Stimulated activated memory B cell treated with anti-CD40 and anti-IgM and Interleukin-4, amounts not matched to agents 10 μg/mL and 1 μg/mL and 100 μg/mL, for 72 hours (primary cell): ENCODE data around the gene HIF3A.
"Not testable (repeated sequence)": the region's sequence is repeated elsewhere in the genome, so short reads cannot be mapped to it uniquely, and the experiment has no call there.

Experiments
- ATAC-seq: fragments of 150-1000 bp; cut with Tn5 transposase; 2 replicates; pipeline ENCODE4 v1.10.0; 2021
- H3K27ac Mint-ChIP-seq: one replicate; pipeline ENCODE4 v1.8.0; 2022; ENCODE audit warnings: mild to moderate bottlenecking, mixed read lengths
- H3K27me3 Mint-ChIP-seq: one replicate; pipeline ENCODE4 v1.8.0; 2022; ENCODE audit warnings: mixed read lengths
- H3K36me3 Mint-ChIP-seq: one replicate; pipeline ENCODE4 v1.8.0; 2022; ENCODE audit warnings: mixed read lengths
- H3K4me1 Mint-ChIP-seq: one replicate; pipeline ENCODE4 v1.8.0; 2022; ENCODE audit warnings: mixed read lengths
- H3K4me3 Mint-ChIP-seq: one replicate; pipeline ENCODE4 v1.8.0; 2022; ENCODE audit warnings: mild to moderate bottlenecking, moderate library complexity, mixed read lengths
- H3K9me3 Mint-ChIP-seq: one replicate; pipeline ENCODE4 v1.8.0; 2022; ENCODE audit warnings: mixed read lengths

HIF3A gene

DNA sequence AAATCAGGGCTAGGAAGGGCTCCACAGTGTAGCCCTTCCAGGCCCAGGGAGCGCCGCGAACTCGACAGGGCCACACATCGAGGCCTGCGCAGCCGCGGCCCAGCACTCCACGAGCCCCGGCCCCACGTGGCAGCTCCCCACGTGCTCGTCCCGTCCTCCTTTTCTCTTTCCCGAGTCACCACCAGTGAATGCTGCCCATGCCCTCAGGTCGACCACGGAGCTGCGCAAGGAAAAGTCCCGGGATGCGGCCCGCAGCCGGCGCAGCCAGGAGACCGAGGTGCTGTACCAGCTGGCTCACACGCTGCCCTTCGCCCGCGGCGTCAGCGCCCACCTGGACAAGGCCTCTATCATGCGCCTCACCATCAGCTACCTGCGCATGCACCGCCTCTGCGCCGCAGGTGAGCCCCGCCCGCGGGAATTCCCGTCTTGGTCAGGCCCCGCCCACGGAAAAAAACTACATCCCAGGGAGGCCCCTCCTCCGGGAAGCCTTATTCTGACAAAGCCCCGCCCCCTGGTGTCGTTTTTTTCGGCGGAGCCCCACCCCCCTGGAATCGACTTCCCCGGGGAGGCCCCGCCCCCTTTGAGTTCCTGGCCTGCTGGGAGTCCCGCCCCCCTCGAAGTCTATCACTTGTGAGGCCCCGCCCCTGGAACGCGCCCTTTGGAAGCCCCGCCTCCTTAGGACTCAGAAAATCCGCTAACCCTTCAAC, 7.0 kb downstream of the HIF3A start:
- no peak for ATAC-seq
- Mint-ChIP-seq H3K4me1 (no peaks in the 10 kb centered on the region), H3K27me3 (peaks cover 6% of the 10 kb centered on the region), H3K27ac (no peak overlapping the region), H3K9me3 (peaks cover 27% of the 10 kb centered on the region), H3K4me3 (no peak overlapping the region), H3K36me3 (no peaks in the 10 kb centered on the region)

DNA sequence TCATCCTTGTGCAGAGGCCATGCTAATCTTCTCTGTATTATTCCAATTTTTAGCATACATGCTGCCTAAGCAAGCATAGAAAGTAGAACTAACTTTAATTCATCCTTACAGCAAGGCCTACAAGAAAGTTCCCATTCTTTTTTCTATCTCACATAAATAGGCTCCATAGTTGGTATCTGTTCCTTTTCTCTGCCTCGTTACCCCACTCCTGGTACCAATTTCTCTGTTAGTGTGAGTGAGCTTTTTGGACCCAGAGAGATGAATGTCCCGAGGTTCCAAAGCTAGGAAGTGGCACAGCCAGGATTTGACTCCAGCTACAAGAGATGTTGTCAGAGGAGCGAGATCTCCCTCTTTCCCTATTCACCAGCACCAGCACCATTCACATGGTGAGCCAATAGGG, 9.7 kb downstream of the HIF3A start:
- Mint-ChIP-seq H3K4me3 (no peak overlapping the region), H3K27me3 (peaks cover 8% of the 10 kb centered on the region), H3K9me3 (peaks cover 27% of the 10 kb centered on the region)

DNA sequence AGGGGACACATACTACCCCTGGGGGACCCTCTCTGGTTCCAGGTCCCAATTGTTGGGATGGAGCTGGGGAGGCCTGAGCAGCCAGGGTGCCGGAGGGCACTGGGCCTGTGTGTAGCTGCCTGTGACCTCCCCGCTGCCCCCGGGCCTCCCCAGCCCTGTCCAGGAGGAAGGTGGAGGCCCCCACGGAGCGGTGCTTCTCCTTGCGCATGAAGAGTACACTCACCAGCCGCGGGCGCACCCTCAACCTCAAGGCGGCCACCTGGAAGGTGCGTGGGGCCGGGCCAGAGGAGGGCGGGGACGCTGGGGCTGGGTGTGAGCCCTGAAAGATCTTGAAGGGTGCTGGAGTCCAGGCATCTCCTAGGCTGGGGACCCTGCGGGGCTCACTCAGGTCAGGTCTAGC, 11.7 kb downstream of the HIF3A start:
- ATAC-seq, result peak; percentile 35
- Mint-ChIP-seq H3K27ac (no peak overlapping the region), H3K27me3 (peaks cover 8% of the 10 kb centered on the region), H3K4me1 (no peaks in the 10 kb centered on the region), H3K36me3 (no peaks in the 10 kb centered on the region), H3K4me3 (no peak overlapping the region), H3K9me3 (peaks cover 27% of the 10 kb centered on the region)

More for the DNA sequence above, 9.7 kb downstream of the HIF3A start:
- no peaks in the 10 kb centered on the region for H3K4me1 Mint-ChIP-seq
- no peak for ATAC-seq
- no peak overlapping the region for H3K27ac Mint-ChIP-seq
- H3K36me3 Mint-ChIP-seq, result no peaks in the 10 kb centered on the region

DNA sequence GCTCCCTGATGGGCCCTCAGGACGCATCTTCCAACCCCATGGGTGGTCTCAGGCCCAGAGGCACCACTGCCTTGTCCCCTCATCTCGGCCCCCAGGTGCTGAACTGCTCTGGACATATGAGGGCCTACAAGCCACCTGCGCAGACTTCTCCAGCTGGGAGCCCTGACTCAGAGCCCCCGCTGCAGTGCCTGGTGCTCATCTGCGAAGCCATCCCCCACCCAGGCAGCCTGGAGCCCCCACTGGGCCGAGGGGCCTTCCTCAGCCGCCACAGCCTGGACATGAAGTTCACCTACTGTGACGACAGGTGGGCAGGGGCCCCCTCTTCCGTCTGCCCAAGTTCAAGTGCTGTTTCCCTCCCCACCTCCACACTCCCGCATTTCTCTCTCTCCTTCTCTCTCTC, 12.2 kb downstream of the HIF3A start:
- ATAC-seq, result no peak
- Mint-ChIP-seq H3K9me3 (peaks cover 25% of the 10 kb centered on the region), H3K27ac (no peak overlapping the region), H3K36me3 (no peaks in the 10 kb centered on the region), H3K4me1 (no peaks in the 10 kb centered on the region), H3K4me3 (no peak overlapping the region), H3K27me3 (peaks cover 8% of the 10 kb centered on the region)

DNA sequence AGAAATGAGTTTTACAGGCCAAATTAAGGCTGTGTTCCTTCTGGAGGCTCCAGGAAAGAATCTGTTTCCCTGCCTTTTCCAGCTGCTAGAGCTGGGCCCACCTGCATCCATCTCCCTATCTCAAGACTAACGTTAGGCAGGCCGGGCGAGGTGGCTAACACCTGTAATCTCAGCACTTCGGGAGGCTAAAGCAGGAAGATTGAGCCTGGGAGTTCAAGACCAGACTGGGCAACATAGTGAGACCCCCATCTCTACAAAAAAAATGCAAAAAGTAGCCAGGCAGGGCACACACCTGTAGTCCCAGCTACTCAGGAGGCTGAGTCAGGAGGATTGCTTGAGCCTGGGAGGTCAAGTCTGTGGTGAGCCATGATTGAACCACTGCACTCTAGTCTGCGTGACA, 14.6 kb downstream of the HIF3A start:
- Mint-ChIP-seq H3K9me3 (peaks cover 10% of the 10 kb centered on the region), H3K4me3 (no peak overlapping the region), H3K4me1 (no peaks in the 10 kb centered on the region), H3K27ac (no peak overlapping the region), H3K27me3 (peaks cover 8% of the 10 kb centered on the region), H3K36me3 (no peaks in the 10 kb centered on the region)
- ATAC-seq, result no peak

DNA sequence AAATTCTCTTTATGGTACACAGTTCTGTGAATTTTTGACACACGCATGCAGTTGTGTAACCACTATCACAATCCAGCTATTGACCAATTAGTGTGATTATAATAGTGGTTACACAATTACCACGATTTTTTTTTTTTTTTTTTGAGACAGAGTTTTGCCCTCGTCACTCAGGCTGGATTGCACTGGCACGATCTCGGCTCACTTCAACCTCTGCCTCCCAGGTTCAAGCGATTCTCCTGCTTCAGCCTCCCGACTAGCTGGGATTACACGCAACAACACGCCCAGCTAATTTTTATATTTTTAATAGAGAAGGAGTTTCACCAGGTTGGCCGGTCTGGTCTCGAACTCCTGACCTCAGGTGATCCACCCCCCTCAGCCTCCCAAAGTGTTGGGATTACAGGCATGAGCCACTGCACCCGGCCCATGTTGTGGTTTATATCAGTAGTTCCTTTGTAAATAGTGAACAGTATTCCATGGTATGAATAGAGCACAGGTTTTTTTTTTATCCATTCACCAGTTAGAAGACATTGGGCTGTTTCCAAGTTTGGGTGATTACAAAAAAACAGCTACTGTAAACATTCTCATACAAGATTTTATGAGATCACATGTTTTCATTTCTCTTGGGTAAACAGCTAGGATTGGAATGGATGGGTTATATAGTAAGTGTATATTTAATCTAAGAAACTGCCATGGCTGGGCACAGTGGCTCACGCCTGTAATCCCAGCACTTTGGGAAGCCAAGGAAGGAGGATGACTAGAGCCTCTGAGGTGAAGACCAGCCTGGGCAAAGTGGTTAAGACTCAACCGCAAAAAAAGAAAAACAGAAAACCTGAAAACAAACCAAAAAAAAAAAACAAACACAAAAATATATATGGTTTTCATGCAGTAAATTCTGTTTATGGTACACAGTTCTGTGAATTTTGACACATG, 17.0 kb downstream of the HIF3A start:
- not testable (repeated sequence) for H3K27ac Mint-ChIP-seq, H3K4me1 Mint-ChIP-seq, H3K4me3 Mint-ChIP-seq, H3K27me3 Mint-ChIP-seq, H3K36me3 Mint-ChIP-seq, ATAC-seq, H3K9me3 Mint-ChIP-seq

DNA sequence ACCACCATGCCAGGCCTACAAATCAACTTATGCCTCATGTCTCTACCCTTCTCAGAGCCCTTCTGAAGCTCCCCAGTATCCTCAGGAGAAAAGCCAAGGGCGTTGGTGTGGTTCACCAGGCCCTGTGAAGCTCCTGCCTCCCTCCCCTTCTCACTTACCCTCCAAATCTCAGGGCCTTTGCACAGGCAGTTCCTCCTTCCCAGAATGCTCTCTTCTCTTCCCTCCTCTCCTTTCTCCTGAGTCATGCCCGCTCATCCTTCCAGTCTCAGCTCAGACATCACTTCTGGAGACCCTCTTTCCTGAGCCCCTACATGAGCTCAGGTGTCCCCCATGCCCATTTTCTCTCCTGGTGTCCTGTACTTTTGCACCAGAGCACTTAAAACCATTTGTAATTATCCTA, 20.5 kb downstream of the HIF3A start:
- no peak for ATAC-seq
- Mint-ChIP-seq H3K27me3 (no peaks in the 10 kb centered on the region), H3K4me3 (no peak overlapping the region), H3K9me3 (peaks cover 5% of the 10 kb centered on the region), H3K4me1 (no peaks in the 10 kb centered on the region), H3K36me3 (no peaks in the 10 kb centered on the region), H3K27ac (no peak overlapping the region)

DNA sequence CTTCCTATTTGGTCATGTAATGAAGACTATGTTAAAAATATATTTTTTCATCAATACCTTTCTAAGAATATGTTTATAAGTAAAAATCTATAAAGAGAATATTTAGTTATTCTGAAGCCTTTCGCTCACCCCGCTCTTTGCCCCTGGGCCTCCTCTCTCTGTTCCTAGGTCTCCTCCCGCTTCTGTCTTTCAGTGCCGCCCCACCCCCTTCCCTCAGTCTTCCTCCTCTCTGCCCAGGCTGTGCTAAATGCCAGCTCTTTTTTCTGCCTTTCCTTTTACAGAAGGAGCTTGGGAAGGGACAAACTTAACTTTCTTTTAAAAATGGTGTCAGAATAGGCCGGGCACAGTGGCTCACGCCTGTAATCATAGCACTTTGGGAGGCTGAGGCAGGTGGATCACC, 22.8 kb downstream of the HIF3A start:
- H3K36me3 Mint-ChIP-seq, result no peaks in the 10 kb centered on the region
- no peak overlapping the region for H3K27ac Mint-ChIP-seq
- H3K4me3 Mint-ChIP-seq, result no peak overlapping the region
- ATAC-seq, result no peak
- no peaks in the 10 kb centered on the region for H3K27me3 Mint-ChIP-seq
- peaks cover 5% of the 10 kb centered on the region for H3K9me3 Mint-ChIP-seq
- no peaks in the 10 kb centered on the region for H3K4me1 Mint-ChIP-seq

DNA sequence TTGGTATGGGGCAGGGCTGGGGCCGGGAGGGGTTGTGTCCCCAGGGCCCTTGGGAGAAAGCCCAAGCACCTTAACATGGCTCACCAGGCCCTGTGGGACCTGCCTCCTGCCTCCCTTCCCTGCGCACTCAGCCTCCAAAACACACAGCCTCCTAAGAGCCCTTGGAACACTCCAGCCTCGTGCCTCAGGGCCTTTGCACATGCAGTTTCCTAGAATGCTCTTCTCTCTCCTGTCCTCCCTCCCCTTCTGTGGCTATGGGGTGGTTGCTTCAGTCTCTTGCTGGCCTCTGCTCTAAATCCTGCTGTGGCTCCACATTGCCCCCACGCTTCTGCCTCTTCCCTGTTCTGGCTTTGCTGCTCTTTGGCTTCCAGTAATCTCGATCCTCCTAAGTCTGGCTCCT, 23.7 kb downstream of the HIF3A start:
- Mint-ChIP-seq H3K36me3 (no peaks in the 10 kb centered on the region), H3K4me3 (no peak overlapping the region), H3K9me3 (peaks cover 7% of the 10 kb centered on the region), H3K4me1 (no peaks in the 10 kb centered on the region), H3K27ac (no peak overlapping the region), H3K27me3 (no peaks in the 10 kb centered on the region)
- ATAC-seq, result no peak

DNA sequence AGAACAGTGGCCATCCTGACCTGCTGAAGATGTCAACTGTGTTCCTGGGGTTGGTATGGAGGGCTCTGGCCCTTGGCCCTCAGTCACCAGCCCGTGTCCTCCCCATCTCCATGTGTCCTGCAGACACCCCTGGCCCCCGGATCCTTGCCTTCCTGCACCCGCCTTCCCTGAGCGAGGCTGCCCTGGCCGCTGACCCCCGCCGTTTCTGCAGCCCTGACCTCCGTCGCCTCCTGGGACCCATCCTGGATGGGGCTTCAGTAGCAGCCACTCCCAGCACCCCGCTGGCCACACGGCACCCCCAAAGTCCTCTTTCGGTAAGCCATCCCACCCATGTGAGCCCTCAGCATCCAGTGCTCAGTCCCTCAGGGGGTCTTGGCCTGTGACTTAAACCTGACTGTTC, 24.8 kb downstream of the HIF3A start:
- ATAC-seq, result no peak
- no peaks in the 10 kb centered on the region for H3K27me3 Mint-ChIP-seq
- no peaks in the 10 kb centered on the region for H3K36me3 Mint-ChIP-seq
- no peaks in the 10 kb centered on the region for H3K4me1 Mint-ChIP-seq
- no peak overlapping the region for H3K27ac Mint-ChIP-seq
- H3K4me3 Mint-ChIP-seq, result no peak overlapping the region
- peaks cover 18% of the 10 kb centered on the region for H3K9me3 Mint-ChIP-seq

DNA sequence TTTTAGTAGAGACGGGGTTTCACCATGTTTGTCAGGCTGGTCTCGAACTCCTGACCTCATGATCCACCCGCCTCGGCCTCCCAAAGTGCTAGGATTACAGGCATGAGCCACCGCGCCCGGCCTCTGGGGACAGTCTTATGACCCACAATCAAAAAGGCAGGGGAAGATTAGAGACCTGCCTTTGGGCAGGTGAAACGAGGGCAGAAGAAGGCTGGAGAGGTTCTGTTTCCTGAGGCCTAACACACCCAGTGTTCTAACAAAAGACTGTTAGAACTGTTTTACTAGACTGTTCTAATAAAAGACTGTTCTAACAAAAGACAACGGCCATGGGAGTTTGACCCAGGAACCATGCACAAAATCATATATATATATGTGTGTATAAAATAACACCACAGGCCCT, 26.4 kb downstream of the HIF3A start:
- H3K27ac Mint-ChIP-seq, H3K36me3 Mint-ChIP-seq, H3K4me1 Mint-ChIP-seq, H3K27me3 Mint-ChIP-seq, ATAC-seq, H3K4me3 Mint-ChIP-seq: not testable (repeated sequence)
- H3K9me3 Mint-ChIP-seq, result peaks cover 16% of the 10 kb centered on the region

DNA sequence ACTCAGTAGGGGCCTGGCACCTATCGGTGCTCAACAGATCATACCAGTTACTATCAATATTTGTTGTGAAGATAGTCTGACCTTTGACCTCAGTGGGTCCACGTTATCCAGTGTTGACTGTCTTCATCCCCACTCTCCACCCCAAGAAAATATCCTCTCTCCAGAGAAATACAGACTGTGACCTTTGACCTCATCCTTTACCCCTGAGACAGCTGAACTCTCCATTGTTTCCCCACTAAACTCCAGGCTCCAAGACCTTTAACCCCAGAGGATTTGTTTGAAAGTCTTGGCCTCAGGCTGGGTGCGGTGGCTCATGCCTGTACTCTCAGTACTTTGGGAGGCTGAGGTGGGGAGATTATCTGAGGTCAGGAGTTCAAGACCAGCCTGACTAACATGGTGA, 27.4 kb downstream of the HIF3A start:
- Mint-ChIP-seq H3K4me1 (no peaks in the 10 kb centered on the region), H3K27me3 (peaks cover 2% of the 10 kb centered on the region), H3K9me3 (peaks cover 20% of the 10 kb centered on the region), H3K27ac (no peak overlapping the region), H3K4me3 (no peak overlapping the region), H3K36me3 (peaks cover under 1% of the 10 kb centered on the region)
- no peak for ATAC-seq

DNA sequence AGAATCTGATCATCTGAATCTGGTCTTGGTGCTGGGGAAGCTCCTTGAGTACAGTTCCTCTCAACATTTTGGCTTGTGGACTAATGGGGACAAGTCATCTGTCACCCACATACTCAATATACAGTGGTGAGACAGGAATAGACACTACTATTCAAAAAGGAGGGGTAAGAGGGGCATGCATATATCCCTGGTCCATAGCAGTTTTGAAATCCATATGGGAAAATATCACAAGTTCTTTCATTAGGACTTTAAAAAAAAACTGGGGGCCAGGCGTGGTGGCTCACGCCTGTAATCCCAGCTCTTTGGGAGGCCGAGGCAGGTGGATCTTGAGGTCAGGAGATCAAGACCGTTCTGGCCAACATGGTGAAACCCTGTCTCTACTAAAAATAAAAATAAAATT, 29.8 kb downstream of the HIF3A start:
- Mint-ChIP-seq H3K9me3 (peaks cover 30% of the 10 kb centered on the region), H3K4me1 (no peaks in the 10 kb centered on the region), H3K27ac (no peak overlapping the region), H3K27me3 (peaks cover 22% of the 10 kb centered on the region), H3K4me3 (no peak overlapping the region), H3K36me3 (peaks cover 5% of the 10 kb centered on the region)
- ATAC-seq, result no peak

DNA sequence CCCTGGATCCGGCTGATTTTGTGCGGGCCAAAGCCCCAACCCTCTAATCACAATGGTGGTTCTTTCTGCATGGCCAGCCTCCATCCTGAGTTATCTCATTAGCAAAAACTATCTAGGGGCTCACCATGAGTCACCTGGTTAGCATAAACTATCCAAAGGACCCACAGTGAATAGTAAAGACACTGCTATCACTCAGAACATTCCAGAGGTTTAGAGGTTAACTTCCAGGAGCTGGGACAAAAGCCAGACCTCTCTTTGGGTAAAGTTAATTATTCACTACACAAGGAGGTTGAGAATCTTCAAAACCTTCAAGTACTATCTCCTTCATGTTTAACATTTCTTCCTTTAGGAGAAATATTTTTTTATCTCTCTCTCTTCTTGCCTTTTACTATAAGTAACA, 31.2 kb downstream of the HIF3A start:
- no peak for ATAC-seq
- Mint-ChIP-seq H3K9me3 (peaks cover 30% of the 10 kb centered on the region), H3K27ac (no peak overlapping the region), H3K27me3 (peaks cover 22% of the 10 kb centered on the region), H3K4me3 (no peak overlapping the region), H3K36me3 (peaks cover 5% of the 10 kb centered on the region), H3K4me1 (no peaks in the 10 kb centered on the region)

DNA sequence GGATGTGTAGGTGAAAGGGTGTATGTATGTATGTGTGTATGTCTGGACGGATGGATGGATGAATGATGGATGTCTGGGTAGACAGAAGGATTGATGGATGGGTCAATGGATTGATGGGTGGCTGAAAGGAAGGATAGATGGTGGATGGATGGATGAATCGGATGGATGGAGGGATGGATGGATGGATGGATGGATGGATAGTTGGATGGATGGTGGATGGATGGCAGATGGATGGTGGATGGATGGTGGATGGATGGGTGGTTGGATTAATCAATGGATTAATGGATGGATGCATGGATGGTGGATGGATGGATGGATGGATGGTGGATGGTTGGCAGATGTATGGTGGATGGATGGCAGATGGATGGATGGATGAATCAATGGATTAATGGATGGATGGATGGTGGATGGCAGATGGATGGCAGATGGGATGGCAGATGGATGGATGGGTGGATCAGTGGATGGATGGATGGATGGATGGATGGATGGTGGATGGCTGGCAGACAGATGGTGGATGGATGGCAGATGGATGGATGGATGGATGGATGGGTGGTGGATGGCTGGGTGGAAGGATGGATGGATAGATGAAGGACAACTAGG, 33.6 kb downstream of the HIF3A start:
- Mint-ChIP-seq H3K27ac (no peak overlapping the region), H3K27me3 (peaks cover 22% of the 10 kb centered on the region), H3K36me3 (peaks cover 5% of the 10 kb centered on the region), H3K4me3 (no peak overlapping the region), H3K4me1 (no peaks in the 10 kb centered on the region), H3K9me3 (peaks cover 29% of the 10 kb centered on the region)
- no peak for ATAC-seq

DNA sequence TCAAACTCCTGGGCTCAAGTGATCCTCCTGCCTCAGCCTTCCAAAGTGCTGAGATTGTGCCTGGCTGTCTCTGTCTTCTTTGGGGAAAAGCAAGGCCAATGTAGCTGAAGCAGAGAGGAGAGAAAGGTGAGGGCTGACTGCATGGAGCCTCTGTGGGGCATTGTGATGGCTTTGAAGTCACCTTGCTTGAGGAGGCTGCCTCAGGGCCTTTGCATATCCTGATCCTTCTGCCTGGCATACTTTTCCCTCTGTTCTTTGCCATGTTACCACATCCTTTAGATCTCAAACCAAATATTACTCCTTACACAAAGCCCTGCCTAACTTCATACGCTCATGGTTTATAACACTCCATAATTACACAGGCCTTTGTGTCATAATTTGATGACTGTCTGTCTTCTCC, 40.6 kb downstream of the HIF3A start:
- Mint-ChIP-seq H3K9me3 (no peaks in the 10 kb centered on the region), H3K4me3 (no peak overlapping the region), H3K27me3 (peaks cover 36% of the 10 kb centered on the region), H3K36me3 (no peaks in the 10 kb centered on the region), H3K4me1 (no peaks in the 10 kb centered on the region), H3K27ac (no peak overlapping the region)
- no peak for ATAC-seq
